IPS-18a (cell line): ENCODE data around the gene TBR1.
A peak's percentile ranks its signal among the peaks of the same experiment; 100 is the strongest.

ENCODE experiments used
- H3K27ac ChIP-seq: one replicate; pipeline ENCODE4 v1.5.1; 2013; ENCODE audit warnings: low read length
- H3K27me3 ChIP-seq: one replicate; pipeline ENCODE4 v1.6.1; 2013; ENCODE audit warnings: mild to moderate bottlenecking, low read length; ENCODE audit not compliant: control insufficient read depth, insufficient read depth
- H3K36me3 ChIP-seq: one replicate; pipeline ENCODE4 v1.6.1; 2013; ENCODE audit warnings: low read depth, low read length; ENCODE audit not compliant: control insufficient read depth
- H3K4me1 ChIP-seq: one replicate; pipeline ENCODE4 v1.6.1; 2013; ENCODE audit warnings: low read depth, low read length; ENCODE audit not compliant: control insufficient read depth
- H3K4me3 ChIP-seq: one replicate; pipeline ENCODE4 v1.5.1; 2013; ENCODE audit warnings: low read length
- H3K9ac ChIP-seq: one replicate; pipeline ENCODE4 v1.6.1; 2013; ENCODE audit warnings: mild to moderate bottlenecking, low read length, moderate library complexity
- H3K9me3 ChIP-seq: one replicate; pipeline ENCODE4 v1.6.1; 2013; ENCODE audit warnings: low read depth, low read length; ENCODE audit not compliant: control insufficient read depth

Gene TBR1

GRCh38 chr2:161424394-161424769 is 8.3 kb downstream of the TBR1 start:
- Histone ChIP-seq H3K9me3 (peaks cover 3% of the 10 kb centered on the region), H3K27ac (no peak overlapping the region), H3K4me1 (peaks cover 8% of the 10 kb centered on the region), H3K36me3 (no peaks in the 10 kb centered on the region), H3K27me3 (peaks cover 100% of the 10 kb centered on the region), H3K9ac (no peak overlapping the region), H3K4me3 (peak overlapping the region; percentile 48)

- Histone ChIP-seq H3K36me3 (no peaks in the 10 kb centered on the region), H3K27me3 (peaks cover 100% of the 10 kb centered on the region), H3K9ac (no peak overlapping the region), H3K4me3 (no peak overlapping the region), H3K4me1 (peaks cover 7% of the 10 kb centered on the region), H3K27ac (no peak overlapping the region), H3K9me3 (peaks cover 3% of the 10 kb centered on the region)
Measured at GRCh38 chr2:161424891-161425727, 9.0 kb downstream of the TBR1 start.

- no peaks in the 10 kb centered on the region for H3K36me3 ChIP-seq
- no peak overlapping the region for H3K9ac ChIP-seq
- H3K27ac ChIP-seq, result no peak overlapping the region
- H3K4me1 ChIP-seq, result peaks cover 7% of the 10 kb centered on the region
- H3K27me3 ChIP-seq, result peaks cover 98% of the 10 kb centered on the region
- H3K4me3 ChIP-seq, result no peak overlapping the region
- H3K9me3 ChIP-seq, result peaks cover 3% of the 10 kb centered on the region
Measured at GRCh38 chr2:161425728-161426454, 9.8 kb downstream of the TBR1 start.

- Histone ChIP-seq H3K27ac (no peak overlapping the region), H3K36me3 (no peaks in the 10 kb centered on the region), H3K9ac (no peak overlapping the region), H3K27me3 (peaks cover 94% of the 10 kb centered on the region), H3K9me3 (peaks cover 3% of the 10 kb centered on the region), H3K4me1 (peaks cover 7% of the 10 kb centered on the region), H3K4me3 (peak overlapping the region; percentile 21)
Measured at GRCh38 chr2:161426455-161426921, 10.4 kb downstream of the TBR1 start.

GRCh38 chr2:161426922-161427663 is 11.0 kb downstream of the TBR1 start:
- Histone ChIP-seq H3K9me3 (peaks cover 3% of the 10 kb centered on the region), H3K27me3 (peaks cover 93% of the 10 kb centered on the region), H3K4me3 (peak overlapping the region; percentile 31), H3K9ac (no peak overlapping the region), H3K36me3 (no peaks in the 10 kb centered on the region), H3K27ac (no peak overlapping the region), H3K4me1 (peaks cover 7% of the 10 kb centered on the region)

GRCh38 chr2:161427664-161428587 is 11.8 kb downstream of the TBR1 start:
- Histone ChIP-seq H3K9ac (no peak overlapping the region), H3K27me3 (peaks cover 86% of the 10 kb centered on the region), H3K36me3 (no peaks in the 10 kb centered on the region), H3K4me3 (peak overlapping the region; percentile 31), H3K9me3 (peaks cover 3% of the 10 kb centered on the region), H3K4me1 (peaks cover 7% of the 10 kb centered on the region), H3K27ac (no peak overlapping the region)

GRCh38 chr2:161430386-161430785 is 14.3 kb downstream of the TBR1 start:
- Histone ChIP-seq H3K36me3 (no peaks in the 10 kb centered on the region), H3K27me3 (peaks cover 62% of the 10 kb centered on the region), H3K27ac (no peak overlapping the region), H3K9ac (no peak overlapping the region), H3K4me3 (no peak overlapping the region), H3K4me1 (peaks cover 3% of the 10 kb centered on the region), H3K9me3 (no peaks in the 10 kb centered on the region)

- Histone ChIP-seq H3K27ac (no peak overlapping the region), H3K27me3 (peaks cover 45% of the 10 kb centered on the region), H3K36me3 (no peaks in the 10 kb centered on the region), H3K9ac (no peak overlapping the region), H3K4me1 (peaks cover 3% of the 10 kb centered on the region), H3K9me3 (no peaks in the 10 kb centered on the region), H3K4me3 (no peak overlapping the region)
Measured at GRCh38 chr2:161432107-161432506, 16.0 kb downstream of the TBR1 start.

- H3K4me1 ChIP-seq, result no peaks in the 10 kb centered on the region
- H3K27ac ChIP-seq, result no peak overlapping the region
- H3K36me3 ChIP-seq, result no peaks in the 10 kb centered on the region
- H3K9me3 ChIP-seq, result no peaks in the 10 kb centered on the region
- no peak overlapping the region for H3K9ac ChIP-seq
- H3K27me3 ChIP-seq, result peaks cover 25% of the 10 kb centered on the region
- no peak overlapping the region for H3K4me3 ChIP-seq
Measured at GRCh38 chr2:161434118-161434517, 18.0 kb downstream of the TBR1 start.

- H3K27me3 ChIP-seq, result peaks cover 8% of the 10 kb centered on the region
- no peaks in the 10 kb centered on the region for H3K9me3 ChIP-seq
- no peak overlapping the region for H3K4me3 ChIP-seq
- no peak overlapping the region for H3K9ac ChIP-seq
- no peak overlapping the region for H3K27ac ChIP-seq
- no peaks in the 10 kb centered on the region for H3K4me1 ChIP-seq
- H3K36me3 ChIP-seq, result no peaks in the 10 kb centered on the region
Measured at GRCh38 chr2:161436411-161436810, 20.3 kb downstream of the TBR1 start.
